HG02678 (cell line): Measurements from ENCODE around the gene WDR12.
"Not testable (repeated sequence)": the region's sequence is repeated elsewhere in the genome, so short reads cannot be mapped to it uniquely, and the experiment has no call there.

Source experiments
- ATAC-seq: cut with Tn5 transposase; IDR thresholded peaks from one replicate; pipeline ENCODE4 v1.9.1; 2021; ENCODE audit warnings: mild to moderate bottlenecking, moderate library complexity; ENCODE audit not compliant: unreplicated experiment

Gene WDR12

DNA sequence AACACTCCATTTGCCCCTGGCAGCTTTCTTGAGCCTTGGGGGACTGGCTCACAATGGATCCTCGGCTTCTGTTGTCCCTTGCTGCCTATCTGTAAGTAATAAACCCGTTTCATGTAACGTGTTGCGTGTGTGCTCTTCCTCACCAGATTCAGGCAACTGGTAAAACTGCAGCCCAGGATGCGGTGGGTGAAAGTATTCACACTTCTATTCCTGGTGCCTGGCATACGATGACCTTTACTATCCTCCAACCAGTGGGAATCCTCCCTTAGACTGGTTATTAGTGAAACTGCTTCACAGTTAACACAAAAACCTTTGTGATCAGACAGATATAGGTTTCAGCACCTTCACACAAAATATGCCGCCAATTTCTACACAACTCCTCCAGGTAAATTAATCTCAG is 26.3 kb downstream of the WDR12 start:
- no peak for ATAC-seq

DNA sequence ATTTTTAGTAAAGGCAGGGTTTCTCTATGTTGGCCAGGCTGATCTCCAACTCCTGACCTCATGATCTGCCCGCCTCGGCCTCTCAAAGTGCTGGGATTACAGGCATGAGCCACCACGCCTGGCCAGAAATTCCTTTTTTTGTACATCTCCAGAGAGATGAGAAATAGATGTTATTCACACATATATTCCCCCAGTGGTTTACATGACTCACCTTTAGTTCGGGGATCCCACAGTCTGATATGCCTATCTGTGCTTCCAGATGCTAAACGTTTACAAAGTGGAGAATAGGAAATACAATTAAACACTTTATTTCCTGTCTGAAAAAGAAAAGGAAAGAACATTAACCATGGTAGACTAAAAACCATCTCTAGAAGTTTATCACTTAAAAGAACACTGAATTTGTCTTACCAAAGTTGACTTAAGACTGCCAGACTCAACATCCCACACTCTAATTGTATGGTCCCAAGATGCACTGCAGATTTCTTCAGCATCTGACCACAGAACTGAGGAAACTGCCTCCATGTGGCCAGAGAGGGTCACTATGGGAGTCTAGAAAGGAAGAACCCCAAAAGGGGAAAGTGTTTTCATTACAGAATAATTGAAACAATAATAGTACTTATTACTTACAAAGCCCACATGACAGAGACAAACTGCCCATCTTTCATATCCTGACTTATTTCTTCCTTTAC is 27.3 kb downstream of the WDR12 start:
- no peak for ATAC-seq

DNA sequence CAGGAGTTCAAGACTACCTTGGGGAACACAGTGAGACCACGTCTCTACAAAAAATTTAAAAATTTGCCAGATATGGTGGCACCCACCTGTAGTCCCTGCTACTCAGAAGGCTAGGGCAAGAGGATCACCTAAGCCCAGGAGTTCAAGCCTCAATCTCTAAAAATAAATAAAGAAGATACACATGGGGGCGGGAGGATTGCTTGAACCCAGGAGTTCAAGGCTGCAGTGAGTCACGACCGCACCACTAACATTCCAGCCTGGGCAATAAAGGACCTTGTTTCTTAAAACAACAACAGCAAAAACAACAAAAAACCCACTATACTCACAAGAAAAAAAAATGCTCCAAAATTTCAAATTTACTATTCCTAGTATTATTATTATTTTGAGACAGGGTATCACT is 29.9 kb downstream of the WDR12 start:
- no peak for ATAC-seq

DNA sequence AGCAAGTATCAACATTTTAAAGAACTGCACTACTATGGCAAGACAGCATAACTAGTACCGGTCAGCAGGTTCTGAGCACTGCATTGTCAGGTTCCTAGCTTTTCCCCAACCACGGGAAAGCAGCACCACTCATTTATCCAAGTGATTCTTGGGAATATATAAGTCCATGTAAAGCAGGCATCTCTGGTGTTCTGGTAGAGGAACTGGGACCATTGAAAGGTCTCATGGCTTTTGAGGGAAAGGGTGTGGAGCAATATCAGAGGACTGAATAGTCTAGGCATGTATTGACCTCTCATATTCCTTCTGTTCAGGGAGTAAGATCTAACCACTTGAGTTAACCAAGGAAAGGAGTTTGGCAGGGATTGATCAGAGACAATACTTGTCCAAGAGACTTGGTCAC is 33.8 kb downstream of the WDR12 start:
- ATAC-seq: no peak

DNA sequence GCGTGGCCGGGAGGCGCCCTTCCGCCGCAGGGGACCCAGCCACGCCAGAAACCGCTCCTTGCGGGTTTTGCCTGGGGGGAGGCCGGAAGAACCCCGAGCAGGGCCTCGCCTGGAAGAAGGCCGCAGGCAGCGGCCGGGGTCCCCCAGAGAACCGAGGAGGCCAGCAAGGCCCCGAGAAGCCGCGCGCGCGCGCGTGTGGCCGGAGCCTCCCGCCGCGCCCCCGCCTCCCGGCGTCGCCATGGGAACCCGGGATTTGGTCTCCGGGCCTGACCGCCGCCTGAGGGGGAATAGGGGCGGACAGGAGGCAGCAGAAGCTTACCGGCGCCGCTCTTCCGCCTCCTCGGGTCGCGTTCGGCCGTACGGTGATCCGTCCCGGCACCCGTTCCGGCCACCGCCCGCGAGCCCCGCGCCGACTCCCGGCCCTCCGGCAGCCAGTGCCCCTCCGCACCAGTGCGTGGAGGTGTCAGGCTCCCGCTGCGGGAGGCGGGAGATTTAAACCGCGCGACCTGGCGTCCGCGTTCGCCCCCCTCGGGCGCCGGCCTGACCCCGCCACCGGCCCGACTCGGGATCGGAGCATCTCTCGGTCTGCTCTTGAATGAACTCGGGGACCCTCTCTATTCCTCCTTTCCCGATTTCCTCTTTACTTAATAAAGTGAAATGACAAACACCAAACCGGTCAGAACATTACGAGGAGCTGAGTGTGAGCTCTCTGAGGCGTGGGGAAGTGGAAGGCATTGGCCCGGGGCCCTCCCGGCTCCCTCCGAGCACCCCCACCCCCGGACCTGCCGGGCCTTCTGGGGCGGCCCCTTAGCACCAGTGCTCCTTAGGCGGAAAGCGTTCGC is 40.0 kb downstream of the WDR12 start, which contains the start of gene ICA1L:
Gene ICA1L (minus strand): TSS at position 467 of the 842 bp plus-strand sequence. CDS start 42,757 bp downstream, outside the sequence.
- ATAC-seq: peak; percentile 53

DNA sequence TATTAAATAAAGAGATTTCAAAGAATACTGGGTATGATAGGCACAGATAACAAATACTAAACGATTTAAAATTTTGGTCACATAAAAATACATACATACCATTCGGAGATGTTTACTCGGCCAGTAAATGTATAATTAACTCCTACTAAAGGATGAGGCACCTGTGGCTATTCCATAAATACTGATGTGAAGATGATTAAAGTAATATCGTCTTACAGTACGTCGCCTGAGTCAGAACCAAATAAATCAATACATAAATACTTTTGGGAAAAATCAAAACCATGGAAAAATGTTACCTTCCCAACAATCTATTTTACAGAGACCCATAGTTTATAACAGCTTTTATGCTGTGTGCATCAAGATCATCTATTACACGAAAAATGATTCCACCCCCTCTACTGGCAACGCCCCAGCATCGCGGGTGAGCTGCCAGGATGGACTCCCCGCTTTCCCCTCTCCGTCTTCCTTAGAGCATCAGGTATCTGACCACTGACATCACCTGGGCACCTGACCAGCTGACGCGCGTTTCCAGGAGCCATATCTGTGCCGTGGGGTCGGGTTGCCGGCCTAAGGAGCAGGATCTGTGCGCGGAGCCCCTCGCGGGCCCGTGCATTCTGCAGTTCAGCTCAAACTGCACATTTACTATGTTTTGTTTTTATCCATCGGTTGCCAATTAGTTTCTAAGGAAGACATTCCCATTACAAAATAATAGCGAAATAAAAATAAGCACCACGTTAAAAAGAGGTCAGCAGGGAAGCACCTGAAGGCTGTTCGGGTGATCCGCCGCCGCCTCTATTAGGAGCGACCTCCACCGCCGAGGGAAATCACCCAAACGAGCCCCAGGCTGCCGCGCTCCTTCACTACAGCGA is 40.8 kb downstream of the WDR12 start:
- peak; percentile 75 for ATAC-seq

DNA sequence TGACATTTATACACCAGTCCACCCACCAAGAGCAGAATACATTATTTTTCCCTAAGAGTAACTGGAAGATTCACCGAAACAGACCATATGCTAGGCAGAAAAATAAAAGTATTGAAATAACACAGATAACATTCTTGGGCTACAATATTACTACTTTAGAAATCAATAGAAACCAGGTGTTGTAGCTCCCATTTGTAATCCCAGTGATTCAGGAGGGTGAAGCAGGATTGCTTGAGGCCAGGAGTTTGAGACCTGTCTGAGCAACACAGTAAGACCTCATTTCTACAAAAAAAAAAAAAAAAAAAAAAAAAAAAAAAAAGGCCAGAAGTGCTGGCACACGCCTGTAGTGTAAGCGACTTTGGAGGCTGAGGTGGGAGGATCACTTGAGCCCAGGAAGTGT is 49.5 kb downstream of the WDR12 start:
- no peak for ATAC-seq

DNA sequence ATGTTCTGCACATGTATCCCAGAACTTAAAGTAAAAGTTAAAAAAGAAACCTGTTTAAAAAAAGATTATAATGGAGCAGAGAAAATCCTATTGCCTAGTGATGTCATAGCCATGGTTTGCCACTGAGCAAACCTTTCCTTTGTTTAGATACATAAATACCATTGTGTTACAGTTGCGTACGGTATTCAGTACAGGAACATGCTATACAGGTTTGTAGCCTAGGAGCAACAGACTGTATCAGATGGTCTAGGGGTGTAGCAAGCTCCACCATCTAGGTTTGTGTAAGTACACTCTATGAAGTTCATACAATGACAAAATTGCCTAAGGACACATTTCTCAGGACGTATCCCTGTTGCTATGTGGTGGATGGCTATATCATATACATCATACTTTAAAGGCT is 52.9 kb downstream of the WDR12 start:
- no peak for ATAC-seq

DNA sequence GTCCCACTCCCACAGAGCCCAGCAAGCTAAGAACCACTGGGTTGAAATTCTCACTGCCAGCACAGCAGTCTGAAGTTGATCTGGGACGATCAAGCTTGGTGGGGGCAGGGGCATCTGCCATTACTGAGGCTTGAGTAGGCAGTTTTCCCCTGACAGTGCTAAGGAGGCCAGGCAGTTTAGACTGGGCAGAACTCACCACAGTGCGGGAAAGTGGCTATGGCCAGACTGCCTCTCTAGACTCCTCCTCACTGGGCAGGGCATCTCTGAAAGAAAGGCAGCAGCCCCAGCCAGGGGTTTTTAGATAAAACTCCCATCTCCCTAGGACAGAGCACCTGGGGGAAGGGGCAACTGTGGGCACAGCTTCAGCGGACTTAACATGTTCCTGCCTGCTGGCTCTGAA is 62.1 kb downstream of the WDR12 start:
- ATAC-seq: not testable (repeated sequence)

DNA sequence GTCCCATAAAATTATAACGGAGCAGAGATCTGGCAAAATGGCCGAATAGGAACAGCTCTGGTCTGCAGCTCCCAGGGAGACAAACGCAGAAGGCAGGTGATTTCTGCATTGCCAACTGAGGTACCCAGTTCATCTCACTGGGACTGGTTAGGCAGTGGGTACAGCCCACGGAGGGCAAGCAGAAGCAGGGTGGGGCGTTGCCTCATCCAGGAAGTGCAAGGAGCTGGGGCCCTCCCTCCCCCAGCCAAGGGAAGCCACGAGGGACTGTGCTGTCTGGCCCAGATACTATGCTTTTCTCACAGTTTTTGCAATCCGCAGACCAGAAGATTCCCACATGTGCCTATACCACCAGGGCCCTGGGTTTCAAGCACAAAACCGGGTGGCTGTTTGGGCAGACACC is 62.7 kb downstream of the WDR12 start:
- ATAC-seq: no peak

DNA sequence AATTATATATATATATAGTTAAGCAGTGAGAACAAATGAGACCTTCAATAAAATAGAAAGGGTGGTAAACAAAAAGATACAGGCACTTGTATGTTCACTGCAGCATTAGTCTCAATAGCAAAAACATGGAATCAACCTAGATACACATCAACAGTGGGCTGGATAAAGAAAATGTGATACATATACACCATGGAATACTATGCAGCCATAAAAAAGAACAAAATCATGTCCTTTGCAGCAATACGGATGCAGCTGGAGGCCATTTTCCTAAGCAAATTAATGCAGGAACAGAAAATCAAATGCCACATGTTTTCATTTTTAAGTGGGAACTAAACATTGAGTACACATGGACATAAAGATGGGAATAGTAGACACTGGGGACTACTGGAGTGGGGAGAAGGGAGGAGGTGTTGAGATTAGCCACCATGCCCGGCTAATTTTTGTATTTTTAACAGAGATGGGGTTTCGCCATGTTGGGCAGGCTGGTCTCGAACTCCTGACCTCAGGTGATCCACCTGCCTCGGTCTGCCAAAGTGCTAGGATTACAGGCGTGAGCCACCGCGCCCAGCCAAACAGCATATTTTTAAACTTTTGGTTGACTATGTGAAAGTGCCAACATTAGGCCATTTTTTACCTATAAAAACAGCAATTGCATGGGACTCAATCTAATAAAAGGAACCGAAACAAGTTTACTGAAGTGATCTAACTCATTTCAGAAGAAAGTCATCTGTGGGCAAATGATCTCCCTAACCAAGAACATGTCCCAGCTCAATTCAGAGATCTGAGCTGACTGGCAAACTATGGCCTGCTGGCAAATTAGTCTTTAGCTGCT is 63.6 kb downstream of the WDR12 start:
- ATAC-seq: no peak

DNA sequence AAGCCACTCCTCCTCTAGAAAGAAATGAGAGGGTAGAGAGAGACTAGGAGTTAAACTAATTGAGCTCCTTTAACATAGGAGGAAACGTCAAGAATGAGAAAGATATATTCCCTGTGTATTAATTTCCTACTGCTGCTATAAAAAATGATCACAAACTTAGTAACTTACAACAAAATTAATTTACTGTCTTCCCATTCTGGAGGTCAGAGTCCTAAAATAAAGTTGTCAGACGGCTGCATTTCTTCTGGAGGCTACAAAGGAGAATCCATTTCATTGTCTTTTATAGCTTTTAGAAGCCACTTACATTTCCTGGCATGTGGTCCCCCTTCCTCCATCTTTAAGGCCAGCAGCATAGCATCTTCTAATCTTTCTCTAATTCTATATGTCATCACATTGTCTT is 66.8 kb downstream of the WDR12 start:
- no peak for ATAC-seq

DNA sequence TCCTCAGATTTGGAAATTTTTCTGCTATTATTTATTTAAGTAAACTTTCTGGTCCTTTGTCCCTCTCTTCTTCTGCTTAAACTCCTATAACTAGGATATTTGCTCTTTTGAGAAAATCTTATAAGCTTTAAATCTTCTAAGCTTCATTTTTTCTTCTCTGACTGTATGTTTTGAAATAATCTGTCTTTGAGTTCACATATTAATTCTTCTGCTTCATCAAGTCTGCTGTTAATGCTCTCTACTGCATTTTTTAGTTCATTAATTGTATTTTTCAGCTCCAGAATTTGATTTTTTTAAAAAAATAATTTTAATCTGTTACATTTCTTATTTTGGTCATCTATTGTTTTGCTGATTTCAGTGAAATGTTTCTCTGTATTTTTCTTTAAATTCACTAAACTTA is 68.8 kb downstream of the WDR12 start:
- ATAC-seq: no peak

DNA sequence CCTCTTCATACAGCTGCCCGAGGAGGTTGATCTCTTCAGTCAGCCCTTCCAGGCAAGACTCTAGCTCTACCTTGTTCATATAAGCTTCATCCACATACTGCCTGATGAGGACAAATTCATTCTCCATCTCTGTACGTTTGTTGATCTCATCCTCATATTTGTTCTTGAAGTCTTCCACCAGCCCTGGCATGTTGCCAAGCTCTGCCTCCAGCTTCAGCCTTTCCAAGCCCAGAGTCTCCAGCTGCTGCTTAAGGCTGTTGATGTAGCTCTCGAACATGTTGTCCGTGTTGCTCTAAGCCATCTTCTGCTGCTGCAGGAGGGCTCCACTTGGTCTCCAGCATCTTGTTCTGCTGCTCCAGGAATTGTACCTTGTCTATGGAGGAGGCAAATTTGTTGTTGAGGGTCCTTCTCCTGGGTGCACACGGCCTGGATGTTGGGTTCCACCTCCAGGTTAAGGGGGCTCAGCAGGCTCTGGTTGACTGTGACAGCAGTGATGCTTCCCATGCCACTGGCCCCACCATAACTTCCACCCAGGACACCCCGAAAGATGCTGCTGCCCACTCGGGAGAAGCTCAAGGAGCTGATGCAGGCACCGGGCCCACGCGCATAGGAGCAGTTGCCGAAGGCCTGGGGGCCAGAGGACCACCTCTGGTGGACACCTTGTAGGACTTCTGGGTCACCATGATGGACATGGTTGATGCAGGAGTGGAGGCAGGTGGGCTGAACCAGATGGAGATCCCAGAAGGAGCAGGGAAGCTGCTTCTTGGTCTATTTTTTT is 70.2 kb downstream of the WDR12 start:
- no peak for ATAC-seq

DNA sequence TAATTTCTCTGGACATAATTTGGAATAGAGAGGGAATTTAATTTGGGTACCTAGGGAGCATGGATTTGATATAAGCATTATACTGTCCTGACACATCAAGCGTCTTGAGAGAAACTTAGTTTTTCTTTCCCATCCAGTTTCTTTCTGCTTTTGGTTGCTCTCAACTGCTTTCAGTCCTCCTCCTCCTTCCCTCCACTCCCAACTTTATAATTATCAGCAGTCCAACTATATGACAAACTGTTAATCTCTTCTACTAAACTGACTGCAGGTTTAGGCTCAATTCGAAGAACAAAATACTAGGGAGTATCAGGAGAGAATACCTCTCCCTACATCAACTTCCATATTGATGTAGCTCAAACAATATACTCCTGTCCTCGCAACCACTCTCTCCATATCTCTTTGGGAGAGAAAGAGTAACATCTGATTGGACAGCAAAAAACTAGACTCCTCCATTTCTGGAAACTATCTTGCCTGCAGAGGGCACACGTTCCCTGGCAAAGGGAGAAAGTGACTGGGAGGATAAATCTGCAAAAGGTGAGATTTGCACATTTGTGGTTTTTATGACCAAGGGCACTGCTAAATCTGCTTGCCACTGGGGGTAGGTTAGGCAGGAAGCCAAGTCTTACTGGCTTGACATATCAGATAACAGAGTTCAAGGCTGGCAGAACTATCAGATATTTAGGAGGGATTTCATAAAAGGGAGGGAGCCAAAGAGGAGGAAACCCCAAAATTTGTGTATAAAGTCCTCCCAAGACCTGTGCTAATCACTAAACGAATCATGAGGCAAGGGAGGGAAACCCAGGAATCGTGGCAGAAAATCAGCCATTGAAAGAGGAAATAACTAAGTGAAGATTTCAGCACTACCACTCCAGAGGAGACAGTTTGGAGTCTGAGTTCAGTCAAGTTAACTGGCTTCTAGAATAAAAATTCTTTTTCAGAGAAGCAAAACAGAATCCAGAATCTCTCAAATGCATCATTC is 79.9 kb downstream of the WDR12 start:
- ATAC-seq: no peak

DNA sequence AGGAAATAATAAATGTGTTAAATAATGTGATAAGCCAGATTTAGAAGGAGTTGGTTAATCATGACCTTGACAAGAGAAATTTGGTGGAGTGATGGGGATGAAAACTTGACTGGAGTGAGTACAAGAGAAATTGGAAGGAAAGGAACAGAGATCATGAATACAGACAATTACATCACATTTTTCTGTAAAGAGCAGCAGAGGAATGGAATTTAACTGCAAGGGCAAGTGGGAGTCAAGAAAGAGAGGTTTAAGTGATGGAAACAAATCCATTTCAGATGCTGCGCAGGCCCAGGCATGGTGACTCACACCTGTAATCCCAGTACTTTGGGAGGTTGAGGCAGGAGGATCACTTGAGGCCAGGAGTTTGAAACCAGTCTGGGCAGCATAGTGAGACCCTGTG is 86.6 kb downstream of the WDR12 start:
- no peak for ATAC-seq
